Psoas muscle (tissue), 8 donors: ENCODE data around the gene TSPAN15. TPM values are rescaled to one million over a fixed set of nuclear protein-coding genes. Genes with fewer than 3 reads are reported as not detected.

Source experiments
- ATAC-seq, 4 donors: fragments of 200-7000 bp; cut with Tn5 transposase; one replicate each; pipeline ENCODE4 v1.9.1; 2020; ENCODE audit warnings: moderate library complexity in 3 of 4, mild to moderate bottlenecking in 2 of 4
- DNase-seq, 2 donors: peaks; one replicate each; pipeline ENCODE4 v3.0.0-alpha.2; 2020
- H3K27ac ChIP-seq: fragments of 200-600 bp; one replicate; pipeline ENCODE4 v1.8.0; 2022
- H3K27me3 ChIP-seq, 3 donors: fragments of 200-600 bp in 1 of 3; one replicate each; pipeline versions ENCODE4 v1.6.1 to v1.8.0; 2013 to 2022; ENCODE audit warnings: low read length in 2 of 3, mild to moderate bottlenecking in 2 of 3, moderate library complexity in 1 of 3; ENCODE audit not compliant: insufficient read depth in 3 of 3
- H3K36me3 ChIP-seq, 2 donors: fragments of 200-600 bp in 1 of 2; one replicate each; pipeline versions ENCODE4 v1.6.1 to v1.8.0; 2013 to 2022; ENCODE audit warnings: low read depth in 1 of 2, mild to moderate bottlenecking in 1 of 2, moderate library complexity in 1 of 2; ENCODE audit not compliant: insufficient read depth in 1 of 2
- H3K4me1 ChIP-seq: fragments of 200-600 bp; one replicate; pipeline ENCODE4 v1.8.0; 2022
- H3K4me3 ChIP-seq: fragments of 200-600 bp; one replicate; pipeline ENCODE4 v1.8.0; 2022; ENCODE audit warnings: mild to moderate bottlenecking
- H3K9me3 ChIP-seq: fragments of 200-600 bp; one replicate; pipeline ENCODE4 v1.8.0; 2022
- WGBS, 3 donors: extraction: QIAGEN DNeasy Blood & Tissue Kit; methylation state at CpG; one replicate each; pipeline versions ENCODE4 v1.1.6 to v1.1.7; 2013; 5-methylcytosine and 5-hydroxymethylcytosine counted together
- intact Hi-C, 2 donors: fragments of 100-400 bp; cut with DNase I; formaldehyde crosslinking; loops; one replicate each; pipeline versions ENCODE4 v1.11.0 to v1.14.2; 2022
- polyA plus RNA-seq, 3 donors: library from polyadenylated mRNA; stranded (reverse); fragments of 200-250 nt; gene quantifications; one replicate each; pipeline ENCODE4 v1.2.3, GENCODE V29; 2013
- total RNA-seq, 4 donors: library from RNA; stranded (reverse); fragmentation: NEBNext Ultra II Directional in 2 of 4; extraction: Animal tissue kit (Norgen Biotek cat#: 25700) in 2 of 4; gene quantifications; one replicate each; pipeline versions ENCODE4 v1.2.1 to v1.2.4, GENCODE V29; 2021 to 2023
- TF ChIP-seq, protein P1 (sequence below): fragments of 200-600 bp; IDR thresholded peaks from one replicate; pipeline ENCODE4 v1.8.0; 2022; ENCODE audit warnings: antibody characterized with exemption
- donor health status: healthy with polysubstance abuse.
- donor health status: DM: no; HTN: no; CAD: no; lungs with moderate emphysema.
- donor health status: Bipolar disorder and iron deficiency.
- donor health status: healthy.
- donor health status: DM: yes; HTN: yes; CAD: no.
- donor health status: DM: no; HTN: no; CAD: no.
- donor health status: DM: no; HTN: no; CAD: no.
- donor health status: DM: yes; HTN: yes; CAD: no.

TSPAN15 gene
- total and polyA plus RNA-seq, 7 donors: 6.3 to 35.0 (median 10.7) TPM

DNA sequence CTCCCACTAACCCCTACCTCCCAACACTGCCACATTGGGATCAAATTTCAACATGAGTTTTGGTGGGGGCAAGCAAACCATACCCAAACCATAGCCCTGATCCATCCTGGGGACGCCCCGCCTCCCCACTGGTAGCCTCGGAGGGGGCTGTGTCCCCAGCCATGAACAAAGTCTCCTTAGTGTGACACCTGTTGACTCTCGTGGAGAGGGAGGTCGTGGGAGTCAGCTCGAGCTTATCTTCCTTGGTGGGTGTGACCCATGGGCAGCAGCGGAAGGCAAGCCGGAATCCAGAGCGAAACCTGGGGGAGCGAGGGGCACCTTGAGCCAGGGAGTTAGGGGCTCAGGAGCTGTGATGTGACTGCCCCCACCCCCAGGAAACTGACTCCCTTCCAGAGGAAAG is 46.5 kb upstream of the TSPAN15 start:
- DNase-seq (no peak), ATAC-seq (no peak)
- TF ChIP-seq, protein P1, sequence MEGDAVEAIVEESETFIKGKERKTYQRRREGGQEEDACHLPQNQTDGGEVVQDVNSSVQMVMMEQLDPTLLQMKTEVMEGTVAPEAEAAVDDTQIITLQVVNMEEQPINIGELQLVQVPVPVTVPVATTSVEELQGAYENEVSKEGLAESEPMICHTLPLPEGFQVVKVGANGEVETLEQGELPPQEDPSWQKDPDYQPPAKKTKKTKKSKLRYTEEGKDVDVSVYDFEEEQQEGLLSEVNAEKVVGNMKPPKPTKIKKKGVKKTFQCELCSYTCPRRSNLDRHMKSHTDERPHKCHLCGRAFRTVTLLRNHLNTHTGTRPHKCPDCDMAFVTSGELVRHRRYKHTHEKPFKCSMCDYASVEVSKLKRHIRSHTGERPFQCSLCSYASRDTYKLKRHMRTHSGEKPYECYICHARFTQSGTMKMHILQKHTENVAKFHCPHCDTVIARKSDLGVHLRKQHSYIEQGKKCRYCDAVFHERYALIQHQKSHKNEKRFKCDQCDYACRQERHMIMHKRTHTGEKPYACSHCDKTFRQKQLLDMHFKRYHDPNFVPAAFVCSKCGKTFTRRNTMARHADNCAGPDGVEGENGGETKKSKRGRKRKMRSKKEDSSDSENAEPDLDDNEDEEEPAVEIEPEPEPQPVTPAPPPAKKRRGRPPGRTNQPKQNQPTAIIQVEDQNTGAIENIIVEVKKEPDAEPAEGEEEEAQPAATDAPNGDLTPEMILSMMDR: no peak
- 84 to 91% (median 91%) methylated on average over 10 of the region's 10 CpGs for WGBS, 3 donors
- Histone ChIP-seq H3K4me1 (peaks cover 21% of the 10 kb centered on the region), H3K27me3 (no peaks in the 10 kb centered on the region), H3K4me3 (no peak overlapping the region), H3K9me3 (no peaks in the 10 kb centered on the region), H3K36me3 (peaks cover 7 to 58% of the 10 kb centered on the region in 2 donors), H3K27ac (no peak overlapping the region)
- intact Hi-C loops: loop anchor here in 1 of 2 donors (5.0 kb wide), 1 partner anchor 167 kb away; no protein-coding TSS in a partner anchor

DNA sequence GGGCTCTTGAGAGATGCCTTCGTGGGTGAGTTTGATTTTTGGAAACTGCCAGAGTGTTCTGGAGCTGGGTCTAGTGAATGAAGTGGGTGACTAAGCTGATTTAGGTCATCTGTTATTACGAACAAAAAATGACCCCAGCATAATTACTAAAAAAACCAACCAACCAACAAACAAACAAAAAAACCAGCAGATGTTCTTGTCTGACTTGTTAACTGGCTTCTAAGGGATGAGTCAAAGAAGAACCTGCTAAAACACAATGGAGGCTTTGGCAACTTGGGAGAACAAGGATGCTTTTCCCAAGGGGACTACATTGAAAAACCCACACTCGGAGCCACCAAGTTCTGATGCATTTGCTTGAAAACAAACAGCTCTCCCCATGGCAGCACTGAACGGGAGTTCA is 46.0 kb upstream of the TSPAN15 start:
- 61 to 69% (median 67%) methylated on average over 4 of the region's 4 CpGs for WGBS, 3 donors
- peaks cover 6 to 53% of the 10 kb centered on the region in 2 donors for H3K36me3 ChIP-seq
- DNase-seq: no peak
- no peaks in the 10 kb centered on the region for H3K27me3 ChIP-seq
- no peaks in the 10 kb centered on the region for H3K9me3 ChIP-seq
- H3K4me3 ChIP-seq: no peak overlapping the region
- no peak overlapping the region for H3K27ac ChIP-seq
- TF ChIP-seq, protein P1: no peak
- ATAC-seq: no peak
- intact Hi-C loops: loop anchor here in 1 of 2 donors (5.0 kb wide), 1 partner anchor 168 kb away; no protein-coding TSS in a partner anchor
- peaks cover 21% of the 10 kb centered on the region for H3K4me1 ChIP-seq

DNA sequence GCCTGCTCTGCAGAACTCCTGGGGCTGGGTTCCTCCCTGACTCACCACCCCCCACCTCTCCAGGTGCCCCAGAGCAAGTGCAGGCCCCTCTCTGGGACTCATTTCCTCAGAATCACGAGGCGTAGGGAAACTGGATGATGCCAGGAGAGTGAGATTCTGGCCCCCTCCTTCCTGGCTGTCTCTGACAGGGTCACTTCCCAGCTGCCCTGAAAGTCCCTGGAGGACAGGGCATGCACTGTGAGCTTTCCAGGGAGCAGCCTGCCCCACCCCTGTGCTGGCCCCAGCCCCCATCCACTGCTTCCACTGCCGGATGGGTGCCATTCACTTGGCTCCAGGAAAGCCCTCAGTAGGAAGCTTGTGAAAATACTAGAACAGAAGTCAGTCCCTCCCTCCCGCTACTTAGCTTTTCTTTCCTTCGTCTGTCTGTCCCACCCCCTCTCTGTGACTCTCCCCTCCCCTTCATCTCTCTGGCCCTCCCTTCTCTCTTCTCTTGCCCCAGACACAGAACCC is 44.9 kb upstream of the TSPAN15 start:
- intact Hi-C loops: loop anchor here in 1 of 2 donors (5.0 kb wide), 1 partner anchor 169 kb away; no protein-coding TSS in a partner anchor

DNA sequence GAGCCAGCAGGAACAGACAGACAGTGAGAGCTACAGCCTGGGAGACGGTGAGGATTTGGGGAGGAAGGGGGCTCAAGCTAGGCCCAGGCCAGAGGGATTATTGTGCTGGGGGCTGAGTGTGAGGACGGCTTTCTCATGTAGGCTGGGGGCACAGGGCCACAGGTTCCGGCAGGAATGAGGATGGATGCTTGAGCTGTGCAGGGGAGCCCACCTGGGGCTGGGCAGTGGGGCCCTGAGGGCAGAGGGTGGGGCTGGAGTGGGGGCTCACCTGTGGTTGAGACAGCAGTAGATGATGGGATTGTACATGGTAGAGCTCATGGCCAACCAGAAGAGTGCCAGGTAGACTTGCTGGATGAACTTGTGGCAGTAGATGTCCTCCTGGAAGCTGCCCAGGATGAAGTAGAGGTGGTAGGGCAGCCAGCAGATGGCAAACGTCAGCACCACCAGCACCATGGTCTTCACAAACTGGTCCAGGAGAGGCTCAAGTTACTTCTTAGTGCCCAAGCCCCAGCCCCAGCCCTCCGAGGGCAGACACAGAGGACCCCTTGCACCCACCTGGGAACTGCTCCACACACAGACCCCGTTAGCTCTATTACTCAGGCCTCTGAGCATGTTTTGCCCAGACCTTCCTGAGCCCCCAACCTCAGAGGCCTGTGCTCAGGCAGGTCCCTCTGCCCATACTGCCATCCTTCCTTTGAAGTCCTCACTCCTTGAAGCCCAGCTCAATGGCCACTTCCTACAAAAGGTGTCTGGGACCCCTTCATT is 44.3 kb upstream of the TSPAN15 start:
- no peak overlapping the region for H3K4me3 ChIP-seq
- H3K36me3 ChIP-seq: peaks cover 0 to 35% of the 10 kb centered on the region in 2 donors
- peak overlapping the region; percentile 92 for H3K27ac ChIP-seq
- no peaks in the 10 kb centered on the region for H3K27me3 ChIP-seq
- ATAC-seq: no peak
- WGBS, 3 donors: 53 to 73% (median 55%) methylated on average over 6 of the region's 6 CpGs
- DNase-seq: no peak
- intact Hi-C loops: loop anchor here in 1 of 2 donors (5.0 kb wide), 1 partner anchor 170 kb away; no protein-coding TSS in a partner anchor
- no peaks in the 10 kb centered on the region for H3K9me3 ChIP-seq
- TF ChIP-seq, protein P1: no peak
- H3K4me1 ChIP-seq: peaks cover 21% of the 10 kb centered on the region

More for the DNA sequence above, 44.9 kb upstream of the TSPAN15 start:
- 22 to 52% (median 28%) methylated on average over 5 of the region's 5 CpGs for WGBS, 3 donors
- ATAC-seq (peak in 2 of 4 donors; percentile 14 to 16), DNase-seq (peak in 1 of 2 donors; percentile 61)
- H3K9me3 ChIP-seq: no peaks in the 10 kb centered on the region
- TF ChIP-seq, protein P1: no peak
- no peaks in the 10 kb centered on the region for H3K27me3 ChIP-seq
- H3K27ac ChIP-seq: peak overlapping the region; percentile 46
- H3K36me3 ChIP-seq: peaks cover 0 to 42% of the 10 kb centered on the region in 2 donors
- no peak overlapping the region for H3K4me3 ChIP-seq
- H3K4me1 ChIP-seq: peaks cover 21% of the 10 kb centered on the region
